Stimulated activated CD8-positive, alpha-beta memory T cell treated with anti-CD3 and anti-CD28 coated beads, Interleukin-2, amount 100 ng/mL, for 48 hours (primary cell): ENCODE measurements around the gene STK39.
"Not testable (repeated sequence)": the region's sequence is repeated elsewhere in the genome, so short reads cannot be mapped to it uniquely, and the experiment has no call there.

Experiments
- DNase-seq, 2 donors: peaks; one replicate each; pipeline ENCODE4 v3.0.0-alpha.2; 2020; ENCODE audit warnings: low read depth in 2 of 2

Gene STK39

DNA sequence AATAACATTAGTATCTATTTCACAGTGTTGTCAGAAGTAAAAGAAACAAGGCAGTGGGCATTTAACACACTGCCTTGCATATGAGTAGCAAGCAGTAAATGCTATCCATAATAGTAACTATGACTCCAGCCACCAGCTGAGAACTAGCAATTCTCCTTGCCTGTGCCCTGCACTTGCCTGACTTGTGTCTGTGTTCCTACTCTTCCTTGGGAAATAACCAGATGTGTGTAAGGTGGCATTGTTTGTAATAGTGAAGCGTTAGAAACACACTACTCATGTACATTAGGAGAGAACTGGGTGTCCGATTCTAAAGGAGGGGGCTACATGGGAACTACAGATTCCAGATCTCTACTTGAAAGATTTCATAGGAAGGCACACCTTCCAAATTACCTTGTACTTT, 197.8 kb downstream of the STK39 start:
- DNase-seq: no peak

DNA sequence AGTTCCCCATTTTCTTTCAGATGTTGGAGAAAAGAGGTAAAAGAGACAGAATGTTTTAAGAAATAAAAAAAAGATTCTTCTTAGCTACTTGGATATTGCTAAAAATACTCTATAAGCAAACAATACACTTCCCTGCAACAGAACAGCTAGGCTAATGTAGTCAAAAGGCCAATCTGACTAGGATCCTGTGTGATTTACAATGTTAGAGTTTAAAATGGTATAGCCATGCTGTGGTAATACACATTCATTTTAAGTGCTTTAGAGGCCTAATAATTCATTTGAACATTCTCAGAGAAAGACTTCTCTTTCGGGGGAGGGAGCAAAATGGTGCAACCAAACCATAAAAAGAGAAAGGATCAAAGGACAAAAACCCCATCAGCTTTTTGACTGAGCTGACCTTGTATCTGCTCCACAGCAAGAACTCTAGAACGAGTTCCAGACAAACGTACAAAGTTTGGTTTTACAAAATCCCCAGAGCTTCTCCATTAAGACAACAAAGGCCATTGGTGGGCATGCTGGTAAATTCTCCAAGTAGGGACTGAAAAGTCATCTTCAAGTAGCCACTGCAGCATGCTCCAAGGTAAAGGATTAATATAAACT, 200.2 kb downstream of the STK39 start:
- no peak for DNase-seq

DNA sequence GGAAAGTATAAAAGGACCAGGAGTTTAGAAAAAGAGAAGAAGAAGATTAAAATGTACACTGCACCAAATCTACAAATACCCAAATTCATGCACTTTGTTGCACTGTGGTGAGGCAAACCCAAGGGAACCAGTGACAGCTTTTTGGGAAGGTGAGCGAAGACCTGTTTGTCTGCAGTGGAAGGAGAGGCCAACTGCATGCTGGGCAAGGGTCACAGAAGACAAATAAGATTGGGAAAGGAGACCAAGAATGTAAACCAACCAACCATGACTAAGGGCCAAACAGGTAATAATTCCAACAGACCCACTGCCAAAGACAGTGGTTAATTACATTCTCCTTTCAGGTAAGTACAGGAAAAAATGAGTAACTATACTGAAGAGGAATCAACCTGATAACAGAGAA, 202.8 kb downstream of the STK39 start:
- no peak for DNase-seq

DNA sequence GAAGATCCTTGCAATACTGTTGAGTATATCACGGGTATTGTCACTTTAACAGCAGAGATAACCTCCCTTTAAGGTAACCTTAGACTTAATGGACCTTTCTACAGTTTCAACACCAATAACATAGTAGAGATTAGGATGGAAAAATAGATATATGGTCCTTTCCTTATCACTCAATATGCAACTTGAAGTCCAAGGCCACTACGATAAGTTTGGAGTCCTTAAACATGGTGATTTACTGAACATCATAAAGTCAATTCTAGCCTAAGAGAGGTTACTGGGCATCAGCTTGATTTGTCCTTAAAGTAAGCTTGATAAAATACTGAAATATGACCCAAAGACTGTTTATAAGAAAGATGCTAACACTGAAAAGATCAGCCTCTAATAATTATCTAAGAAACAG, 203.2 kb downstream of the STK39 start:
- no peak for DNase-seq

DNA sequence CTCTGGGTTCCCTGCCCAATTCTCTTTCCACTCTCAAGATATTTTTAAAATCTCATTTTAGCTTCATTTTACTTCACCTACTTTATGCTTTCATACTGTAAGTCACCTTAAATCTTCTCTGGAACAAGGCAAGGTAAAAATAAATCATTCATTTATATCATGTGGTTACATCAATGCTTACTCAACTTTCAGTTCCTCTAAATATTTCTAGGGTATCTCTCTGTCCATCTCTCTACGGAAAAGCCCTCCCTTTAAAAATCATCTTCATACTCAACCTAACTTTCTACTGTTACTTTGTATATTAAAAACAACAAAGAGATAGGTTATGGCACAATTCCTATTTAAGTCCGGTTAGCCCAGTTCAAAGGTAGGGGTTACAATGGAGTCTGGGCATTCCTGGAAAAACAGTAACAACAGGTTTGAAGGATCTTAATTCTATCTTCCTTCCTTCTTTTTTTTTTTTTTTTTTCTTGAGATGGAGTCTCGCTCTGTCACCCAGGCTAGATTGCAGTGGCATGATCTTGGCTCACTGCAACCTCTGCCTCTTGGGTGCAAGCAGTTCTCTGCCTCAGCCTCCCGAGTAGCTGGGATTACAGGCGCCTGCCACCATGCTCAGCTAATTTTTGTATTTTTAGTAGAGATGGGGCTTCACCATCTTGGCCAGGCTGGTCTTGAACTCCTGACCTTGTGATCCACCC, 205.1 kb downstream of the STK39 start:
- not testable (repeated sequence) for DNase-seq

- DNase-seq: no peak
Measured at GRCh38 chr2:168039881-168040280, 207.5 kb downstream of the STK39 start.

- DNase-seq: no peak
Measured at GRCh38 chr2:168037778-168038177, 209.6 kb downstream of the STK39 start.

GRCh38 chr2:168035458-168035857, 211.9 kb downstream of the STK39 start:
- DNase-seq: no peak

DNA sequence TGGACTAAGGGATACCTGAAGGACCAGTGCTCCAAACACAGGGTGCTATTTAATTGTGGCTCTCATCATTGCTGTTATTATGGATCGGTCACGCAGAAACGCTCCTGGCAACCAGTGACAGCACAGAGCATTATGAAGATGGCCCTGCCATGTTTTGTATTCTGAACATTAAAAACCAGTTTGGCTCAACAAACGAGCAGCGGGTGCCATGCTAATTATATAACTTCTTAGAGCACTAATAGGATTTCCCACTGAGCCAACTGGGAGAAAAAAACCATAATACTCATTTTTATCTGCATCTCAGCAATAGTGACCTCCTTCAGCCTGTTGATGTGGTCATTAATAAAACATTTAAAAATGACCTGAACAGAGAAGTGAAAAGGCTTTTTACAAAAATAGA, 212.8 kb downstream of the STK39 start:
- no peak for DNase-seq

- DNase-seq: no peak
Measured at GRCh38 chr2:168033966-168034365, 213.4 kb downstream of the STK39 start.

DNA sequence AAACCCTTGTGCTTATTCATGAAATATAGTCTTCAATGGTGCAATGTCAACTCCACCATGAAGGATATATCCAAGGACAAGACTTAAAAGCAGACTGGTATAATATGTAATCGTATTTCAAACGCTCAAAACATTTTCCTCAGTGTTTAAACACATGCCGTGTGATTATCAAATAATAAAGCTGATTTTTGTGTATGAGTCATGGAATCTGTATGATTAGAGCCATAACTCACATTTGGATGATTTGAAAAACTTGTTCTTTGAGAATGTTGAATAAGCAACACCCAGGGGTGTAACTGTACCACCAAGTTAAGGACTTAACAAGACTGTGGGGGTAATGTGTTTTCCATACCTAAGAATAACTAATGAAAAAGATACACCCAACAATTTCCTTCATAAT, 215.3 kb downstream of the STK39 start:
- DNase-seq: no peak

GRCh38 chr2:168030862-168031624, 216.4 kb downstream of the STK39 start:
- peak in 1 of 2 donors; percentile 13 for DNase-seq

DNA sequence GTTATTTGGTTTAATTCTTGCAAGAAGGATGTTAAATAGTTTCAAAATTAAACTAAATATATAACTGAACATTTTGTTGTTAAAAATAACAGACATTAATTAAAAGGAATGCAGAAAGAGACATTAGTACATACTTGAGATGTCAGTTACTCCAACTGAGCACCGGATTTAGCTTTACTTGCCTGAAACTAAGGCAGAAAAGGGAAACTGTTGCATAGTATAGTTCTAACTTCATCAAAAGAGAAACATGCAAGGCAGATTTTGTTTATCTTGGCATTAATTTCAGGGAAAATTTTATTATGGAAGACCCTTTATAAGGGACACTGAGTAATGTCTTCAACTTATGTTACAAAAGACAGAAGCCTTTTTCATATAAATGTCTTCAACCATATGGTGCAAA, 218.3 kb downstream of the STK39 start:
- no peak for DNase-seq

GRCh38 chr2:168028362-168028761, 219.0 kb downstream of the STK39 start:
- no peak for DNase-seq

DNA sequence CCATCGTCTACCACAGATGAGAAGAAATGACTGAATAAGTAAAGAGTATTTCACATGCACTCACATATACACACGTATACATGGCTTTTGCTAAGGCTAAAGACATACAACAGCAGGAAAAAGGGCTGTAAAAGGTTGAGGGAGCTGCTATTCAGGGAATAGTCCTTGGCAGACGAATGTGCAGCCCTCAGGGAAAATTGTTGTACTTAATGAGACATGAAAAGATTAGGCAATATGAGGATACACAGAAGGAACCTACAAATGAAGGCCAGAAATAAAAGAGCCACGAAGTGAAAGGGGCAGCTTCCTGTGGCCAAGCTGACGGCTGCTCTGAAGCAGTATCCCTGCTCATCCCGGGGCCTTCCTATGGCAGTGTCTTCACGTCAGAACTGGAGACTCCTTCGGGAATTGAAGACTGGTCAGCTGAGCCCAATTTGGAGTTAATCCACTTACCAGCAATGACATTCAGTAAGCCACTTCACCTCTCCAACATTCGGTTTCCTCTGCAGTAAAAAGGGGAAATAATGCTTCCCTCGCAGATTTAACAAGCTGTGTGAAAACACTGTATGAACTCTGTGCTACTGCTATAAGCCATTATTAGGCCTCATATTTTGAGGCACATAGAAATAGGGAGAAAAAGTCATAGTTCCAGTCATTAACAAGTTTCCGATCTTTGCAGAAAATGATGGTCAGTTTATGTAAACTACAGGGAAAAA, 221.8 kb downstream of the STK39 start:
- no peak for DNase-seq

DNA sequence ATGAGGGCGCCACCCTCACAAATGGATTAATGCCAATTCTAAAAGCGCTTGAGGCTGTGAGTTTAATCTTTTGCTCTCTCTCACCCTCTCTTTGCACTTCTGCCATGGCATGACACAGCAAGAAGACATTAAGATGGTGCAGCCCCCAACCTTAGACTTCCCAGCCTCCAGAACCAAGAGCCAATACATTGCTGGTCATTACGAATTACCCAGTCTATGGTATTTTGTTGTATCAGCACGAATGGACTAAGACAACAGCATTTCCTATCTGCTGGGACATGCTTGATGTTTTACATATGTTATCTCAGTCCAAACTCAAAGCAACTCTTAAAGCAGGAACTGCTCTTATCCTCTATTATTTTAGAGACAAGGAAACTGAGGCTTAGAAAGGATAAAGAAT, 222.9 kb downstream of the STK39 start:
- no peak for DNase-seq

DNA sequence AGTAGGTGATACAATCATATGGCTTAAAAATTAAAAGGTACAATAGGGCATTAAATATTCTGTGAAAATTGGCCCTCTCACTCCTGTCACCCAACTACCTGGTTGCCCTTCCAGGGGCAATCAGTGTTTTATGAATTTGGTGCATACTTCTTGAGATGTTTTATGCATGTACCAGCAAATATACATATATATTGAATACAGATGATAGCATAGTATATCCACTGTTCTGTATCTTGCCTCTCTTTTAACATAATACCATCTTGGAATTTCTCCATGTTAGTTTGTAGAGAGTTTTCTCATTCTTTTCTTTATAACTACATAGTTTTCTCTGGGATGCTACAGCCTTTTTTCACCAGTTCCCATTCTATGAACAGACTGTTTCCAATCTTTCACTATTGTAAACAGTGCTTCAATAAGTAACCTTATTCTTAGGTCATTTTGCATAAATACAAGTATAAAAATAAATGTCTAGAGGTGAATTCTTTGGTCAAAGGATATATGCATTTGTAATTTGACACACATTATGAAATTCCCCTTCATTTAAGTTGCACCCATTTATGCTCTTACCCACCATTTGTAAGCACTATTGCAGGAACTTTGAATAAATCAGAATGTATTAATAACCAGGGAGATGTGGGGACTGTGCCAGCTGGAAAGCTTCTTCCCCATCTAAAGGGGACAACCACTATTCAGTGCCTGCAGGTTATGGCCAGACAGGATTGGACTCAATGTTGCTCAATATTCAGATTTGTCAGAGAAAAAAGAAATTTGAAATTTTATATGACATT, 225.4 kb downstream of the STK39 start:
- DNase-seq: no peak

GRCh38 chr2:168015274-168015953, 232.0 kb downstream of the STK39 start:
- DNase-seq: no peak

GRCh38 chr2:168009900-168010299, 237.5 kb downstream of the STK39 start:
- no peak for DNase-seq

GRCh38 chr2:168008646-168009195, 238.7 kb downstream of the STK39 start:
- DNase-seq: no peak

DNA sequence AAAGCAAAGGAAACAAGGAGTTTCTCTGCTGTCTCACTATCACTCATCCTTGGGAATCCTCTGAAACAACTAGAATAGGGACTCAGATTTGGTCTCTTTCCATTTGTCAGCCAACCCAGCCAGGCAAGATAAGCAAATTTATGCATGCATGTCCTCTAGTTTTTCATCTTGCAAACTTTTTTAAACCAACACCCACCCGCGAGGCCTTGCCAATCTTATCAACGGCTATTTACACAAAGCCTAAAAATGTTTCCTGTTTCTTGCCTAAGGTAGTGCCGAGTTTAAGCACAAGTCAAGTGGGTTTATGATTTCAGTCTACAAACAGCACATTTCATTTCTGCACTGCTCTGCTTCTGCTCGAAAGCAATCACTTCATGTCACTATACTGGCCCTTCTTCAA, 240.9 kb downstream of the STK39 start:
- no peak for DNase-seq
